GM06990 (cell line): ENCODE measurements around the gene TAF11L2.
"Not testable (repeated sequence)": the region's sequence is repeated elsewhere in the genome, so short reads cannot be mapped to it uniquely, and the experiment has no call there.

ENCODE experiments used
- DNase-seq: peaks from one replicate; pipeline ENCODE4 v3.0.0-alpha.2; 2011; ENCODE audit not compliant: insufficient read length; ENCODE audit errors: extremely low read depth
- H3K27me3 ChIP-seq: replicated peaks from 2 replicates; pipeline ENCODE4 v1.6.0; 2011; ENCODE audit warnings: low read length; ENCODE audit not compliant: control insufficient read depth, insufficient read depth
- H3K36me3 ChIP-seq: 2 replicates; pipeline ENCODE4 v1.5.1; 2011; ENCODE audit warnings: low read length; ENCODE audit not compliant: control insufficient read depth, insufficient read depth
- H3K4me3 ChIP-seq: replicated peaks from 2 replicates; pipeline ENCODE4 v1.5.1; 2011; ENCODE audit warnings: low read depth, mild to moderate bottlenecking, control low read depth, low read length

Gene TAF11L2

GRCh38 chr5:17528369-17528768, 30.3 kb downstream of the TAF11L2 start, which contains the start of gene TAF11L6:
Gene TAF11L6, plus strand, starts transcription at chr5:17528669.
- not testable (repeated sequence) for H3K4me3 ChIP-seq, H3K36me3 ChIP-seq, DNase-seq, H3K27me3 ChIP-seq
